ENCODE data around the gene THOC2.

DNA sequence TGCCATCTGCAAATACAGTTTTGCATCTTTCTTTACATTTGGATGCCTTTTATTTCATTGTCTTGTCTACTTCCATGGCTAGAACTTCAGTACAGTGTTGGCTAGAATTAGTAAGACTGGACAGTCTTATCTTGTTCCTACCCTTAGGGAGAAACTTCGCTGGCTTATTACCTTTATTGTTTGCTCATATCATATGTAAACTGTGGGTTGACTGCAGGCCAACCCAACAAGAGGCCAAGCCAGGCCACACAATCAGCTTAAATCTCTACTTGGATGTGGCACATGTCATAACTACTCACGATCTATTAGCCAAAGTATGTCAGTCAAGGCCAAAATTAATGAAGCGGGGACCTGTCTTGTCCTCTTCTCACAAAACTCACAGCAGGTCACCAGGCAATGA, 144.1 kb downstream of the THOC2 start:
- TF ChIP-seq TAF1 (IDR thresholded peaks at IDR 0.05; ENCODE audit: borderline replicate concordance, insufficient read depth, low read length) (no peak), POLR2AphosphoS5 (IDR thresholded peaks at IDR 0.05; ENCODE audit: low read depth, low read length) (no peak), SIN3A (IDR thresholded peaks at IDR 0.05; ENCODE audit: borderline replicate concordance, insufficient read depth, low read length) (no peak)

Measured in PFSK-1 (cell line).